HG03460 (cell line): ENCODE data around the gene NUMBL.

ENCODE experiments used
- ATAC-seq: cut with Tn5 transposase; IDR thresholded peaks from one replicate; pipeline ENCODE4 v1.9.1; 2021; ENCODE audit not compliant: unreplicated experiment

Gene NUMBL

DNA sequence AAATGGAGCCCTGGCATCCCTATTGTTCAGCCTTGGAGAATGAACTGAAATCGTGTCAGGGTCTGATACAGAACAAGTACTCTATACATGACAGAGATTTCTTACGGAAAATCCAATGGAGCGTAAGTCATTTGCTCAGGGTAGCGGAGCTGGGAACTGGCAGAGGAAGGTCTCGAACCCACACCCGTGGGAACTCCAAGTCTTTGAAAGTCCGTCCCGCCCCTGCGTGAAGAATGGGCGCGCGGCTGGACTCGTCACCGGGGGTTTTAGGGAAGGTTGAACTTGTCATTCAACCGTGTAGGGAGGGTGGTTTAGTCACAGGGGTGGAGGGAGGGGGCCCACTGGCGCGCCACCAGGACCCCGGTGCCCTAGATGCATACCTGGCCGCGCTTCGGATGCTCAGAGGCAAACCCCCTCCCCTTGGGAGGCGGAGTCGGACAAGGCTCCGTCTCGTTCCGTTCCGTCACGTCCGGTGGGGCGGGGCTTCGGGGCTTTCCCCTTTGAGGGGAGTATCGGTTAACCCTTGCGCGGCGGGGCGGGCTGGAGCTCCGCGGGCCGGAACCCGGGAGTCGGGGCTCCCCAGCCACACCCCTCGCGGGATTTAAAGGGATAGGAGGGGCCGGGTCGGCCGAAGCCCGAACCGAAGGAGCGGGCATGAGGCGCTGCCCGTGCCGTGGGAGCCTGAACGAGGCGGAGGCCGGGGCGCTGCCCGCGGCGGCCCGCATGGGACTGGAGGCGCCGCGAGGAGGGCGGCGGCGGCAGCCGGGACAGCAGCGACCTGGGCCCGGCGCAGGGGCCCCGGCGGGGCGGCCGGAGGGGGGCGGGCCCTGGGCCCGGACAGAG is 26.3 kb upstream of the NUMBL start, which contains the start of the genes COQ8B and ITPKC:
TSS of gene COQ8B (minus strand) at position 405 of the 843 bp plus-strand sequence. CDS start 2,254 bp downstream, outside the sequence.
TSS of gene ITPKC (plus strand) at position 631 of the 843 bp plus-strand sequence. CDS start at position 655, 24 bp downstream.
- ATAC-seq: peak; percentile 53

GRCh38 chr19:40716031-40716481 is 25.6 kb upstream of the NUMBL start:
- ATAC-seq: no peak

- ATAC-seq: peak; percentile 52
Observed at GRCh38 chr19:40714441-40715299, 24.2 kb upstream of the NUMBL start.

- ATAC-seq: no peak
Observed at GRCh38 chr19:40713939-40714338, 23.5 kb upstream of the NUMBL start.

GRCh38 chr19:40709817-40710216 is 19.4 kb upstream of the NUMBL start:
- no peak for ATAC-seq

- ATAC-seq: no peak
Observed at GRCh38 chr19:40707615-40708014, 17.2 kb upstream of the NUMBL start.

DNA sequence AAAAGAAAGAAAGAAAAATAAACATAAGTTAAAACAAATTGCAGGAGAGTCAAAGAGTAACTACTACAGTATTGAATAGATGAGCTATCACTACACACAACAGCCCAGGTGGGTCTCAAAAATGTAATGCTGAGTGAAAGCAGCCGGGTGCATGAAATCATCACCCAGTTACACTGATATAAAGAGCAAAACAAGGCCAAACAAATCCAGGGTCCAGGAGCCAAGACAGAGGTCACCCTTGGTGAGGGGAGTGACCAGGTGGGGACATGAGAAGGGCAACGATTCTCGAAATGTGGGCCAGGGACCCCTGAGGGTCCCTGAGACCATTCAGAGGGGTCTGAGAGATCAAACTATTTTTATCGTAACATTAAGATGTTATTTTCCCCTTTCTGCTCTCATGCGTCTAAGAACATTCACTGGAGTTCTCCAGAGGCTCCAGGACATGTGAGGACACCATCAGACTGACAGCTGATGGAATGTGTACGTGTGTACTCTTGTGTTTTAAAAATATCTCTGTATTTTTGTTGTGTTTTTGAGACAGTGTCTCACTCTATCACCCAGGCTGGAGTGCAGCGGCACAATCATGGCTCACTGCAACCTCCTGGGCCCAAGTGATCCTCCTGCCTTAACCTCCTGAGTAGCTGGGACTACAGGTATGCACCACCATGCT is 15.6 kb upstream of the NUMBL start:
- no peak for ATAC-seq

GRCh38 chr19:40705362-40705651 is 14.9 kb upstream of the NUMBL start:
- ATAC-seq: no peak

- ATAC-seq: no peak
Observed at GRCh38 chr19:40704491-40705361, 14.3 kb upstream of the NUMBL start.

DNA sequence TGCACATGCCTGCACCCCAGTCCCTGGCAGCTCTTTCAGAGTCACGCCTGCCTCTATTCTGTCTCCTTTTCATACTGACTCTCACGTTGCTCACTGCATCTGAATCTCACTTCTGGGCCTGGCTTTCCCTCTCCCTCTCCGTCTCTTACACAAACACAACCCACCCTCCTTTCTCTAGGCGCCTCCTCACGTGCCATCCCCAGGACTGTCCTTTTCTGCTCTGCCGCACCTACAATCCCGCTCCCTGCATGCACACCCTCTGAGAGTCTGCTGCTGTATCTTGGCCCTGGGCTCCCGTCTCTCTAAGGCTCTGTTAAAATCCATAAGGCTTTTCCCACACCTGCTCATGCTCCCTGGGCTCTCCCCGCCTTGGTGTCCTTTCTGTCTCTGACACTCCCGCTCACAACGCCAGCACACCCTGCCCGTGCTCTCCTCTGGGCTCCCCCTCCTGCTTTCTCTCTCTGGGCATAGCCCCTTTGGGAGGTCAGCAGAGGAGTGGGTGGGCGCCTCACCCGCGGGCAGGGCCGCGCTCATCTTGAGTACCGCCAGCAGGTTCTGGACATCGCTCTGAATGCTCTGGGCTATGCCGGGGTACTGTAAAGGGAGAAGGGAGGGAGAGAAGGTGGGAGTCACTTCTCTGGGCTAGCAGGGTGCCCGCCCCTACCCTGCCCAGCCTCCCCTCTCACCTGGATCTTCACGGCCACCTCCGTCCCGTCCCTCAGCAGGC is 12.7 kb upstream of the NUMBL start:
- no peak for ATAC-seq

- ATAC-seq: no peak
Observed at GRCh38 chr19:40702337-40703012, 12.0 kb upstream of the NUMBL start.

DNA sequence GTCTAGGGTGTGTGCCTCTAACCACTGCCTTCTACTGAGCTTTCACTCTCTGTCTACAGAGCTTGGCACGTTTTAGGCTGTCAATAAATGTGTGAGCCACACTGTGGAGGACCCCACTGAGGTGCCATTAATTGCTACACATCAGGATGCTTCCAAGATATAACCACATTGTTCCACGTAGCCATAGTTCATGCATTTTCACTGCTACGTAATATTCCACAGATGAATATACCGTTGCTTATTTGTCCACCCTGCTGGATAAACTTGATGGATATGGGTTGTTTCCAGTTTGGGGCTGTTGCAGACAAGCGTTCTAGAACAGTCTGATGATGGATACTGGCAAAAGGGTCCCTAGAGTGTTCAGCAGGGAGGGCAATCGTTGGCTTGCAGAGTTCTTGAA is 11.3 kb upstream of the NUMBL start:
- ATAC-seq: no peak

- no peak for ATAC-seq
Observed at GRCh38 chr19:40700083-40700482, 9.6 kb upstream of the NUMBL start.

GRCh38 chr19:40697007-40697406 is 6.6 kb upstream of the NUMBL start:
- ATAC-seq: no peak

GRCh38 chr19:40695881-40696280 is 5.4 kb upstream of the NUMBL start:
- no peak for ATAC-seq

DNA sequence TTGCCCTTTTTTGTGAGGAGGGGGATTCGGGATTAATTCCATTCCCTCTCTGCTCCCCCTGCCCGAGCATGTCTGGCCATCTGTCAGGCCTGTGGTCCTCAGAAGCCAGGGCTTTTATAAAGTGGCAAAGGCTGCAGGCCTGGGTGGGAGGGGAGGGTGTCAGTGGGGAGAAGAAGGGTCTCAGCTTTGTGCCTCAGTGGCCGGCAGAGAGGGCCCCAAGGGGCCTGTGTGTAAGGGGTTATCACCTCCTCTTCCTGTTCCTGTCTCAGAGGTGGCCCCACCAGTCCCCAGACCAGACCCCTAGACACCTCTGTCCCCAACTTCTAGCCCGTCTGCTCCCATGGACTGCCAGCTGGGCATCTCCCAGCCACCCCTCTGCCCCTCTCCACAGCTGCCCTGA is 3.4 kb upstream of the NUMBL start:
- ATAC-seq: no peak

GRCh38 chr19:40693150-40693788 is 2.8 kb upstream of the NUMBL start:
- no peak for ATAC-seq

- ATAC-seq: no peak
Observed at GRCh38 chr19:40692212-40692551, 1.7 kb upstream of the NUMBL start.
